HEK293 (cell line): Measurements from ENCODE around the gene COX6A2.

ENCODE experiments used
- CTCF ChIA-PET: fragments of 350-600 bp; formaldehyde crosslinking; extraction: SDS; loops from one replicate; lab custom pipeline; 2021; ENCODE audit warnings: antibody characterized with exemption; lab: Yijun Ruan, JAX
- POLR2A ChIA-PET: fragments of 300-600 bp; formaldehyde crosslinking; extraction: SDS; loops from one replicate; lab custom pipeline; 2020; ENCODE audit warnings: antibody characterized with exemption, inconsistent platforms; lab: Yijun Ruan, JAX
- H3K27ac ChIP-seq: fragments of 200-500 bp; sonication (Bioruptor generic); 2 replicates; pipeline ENCODE4 v1.5.1; 2014; ENCODE audit warnings: low read depth, low read length, control low read depth, inconsistent platforms; ENCODE audit errors: extremely low read depth
- H3K36me3 ChIP-seq, 2 experiments: fragments of 200-500 bp in 1 of 2; sonication (Bioruptor generic) in 1 of 2; 1 replicate in 1 of 2; 2 replicates in 1 of 2; pipeline ENCODE4 v1.5.1; 2014 to 2017; ENCODE audit warnings: inconsistent platforms in 2 of 2, low read length in 2 of 2; ENCODE audit not compliant: control insufficient read depth in 2 of 2, insufficient read depth in 1 of 2
- H3K4me1 ChIP-seq: fragments of 200-500 bp; sonication (Bioruptor generic); 2 replicates; pipeline ENCODE4 v1.5.1; 2014; ENCODE audit warnings: mild to moderate bottlenecking, low read length, inconsistent platforms; ENCODE audit not compliant: control insufficient read depth, insufficient read depth
- H3K4me3 ChIP-seq: 2 replicates; pipeline ENCODE4 v1.5.1; 2011; ENCODE audit warnings: low read depth, mild to moderate bottlenecking, control low read depth, low read length, moderate library complexity
- H3K9me3 ChIP-seq: fragments of 200-500 bp; sonication (Bioruptor generic); 2 replicates; pipeline ENCODE4 v1.5.1; 2014; ENCODE audit warnings: low read depth, low read length, inconsistent platforms; ENCODE audit not compliant: control insufficient read depth, insufficient read depth
- AEBP2 ChIP-seq: fragments of 450-650 bp; formaldehyde crosslinking; IDR thresholded peaks from 2 replicates; pipeline ENCODE4 v1.5.1; 2016; ENCODE audit warnings: missing biosample characterization, missing genetic modification characterization, borderline replicate concordance
- GLIS1 ChIP-seq: fragments of 450-650 bp; formaldehyde crosslinking; IDR thresholded peaks from 2 replicates; pipeline ENCODE4 v1.5.1; 2016; ENCODE audit warnings: missing biosample characterization, missing genetic modification characterization
- SP2 ChIP-seq: fragments of 450-650 bp; formaldehyde crosslinking; IDR thresholded peaks from 2 replicates; pipeline ENCODE4 v1.5.1; 2016; ENCODE audit warnings: missing biosample characterization, missing genetic modification characterization
- SP3 ChIP-seq: fragments of 450-650 bp; formaldehyde crosslinking; IDR thresholded peaks from 2 replicates; pipeline ENCODE4 v1.5.1; 2016; ENCODE audit warnings: missing biosample characterization, missing genetic modification characterization
- SP7 ChIP-seq: fragments of 450-650 bp; formaldehyde crosslinking; IDR thresholded peaks from 2 replicates; pipeline ENCODE4 v1.5.1; 2016; ENCODE audit warnings: missing biosample characterization, missing genetic modification characterization
- TRIM28 ChIP-seq: IDR thresholded peaks from 2 replicates; pipeline ENCODE4 v1.6.1; 2011; ENCODE audit warnings: low read length, control low read depth, borderline replicate concordance
- WT1 ChIP-seq: fragments of 450-650 bp; formaldehyde crosslinking; IDR thresholded peaks from 2 replicates; pipeline ENCODE4 v1.5.1; 2016; ENCODE audit warnings: missing biosample characterization, missing genetic modification characterization
- ZFHX2 ChIP-seq: fragments of 450-650 bp; formaldehyde crosslinking; conservative IDR thresholded peaks from 2 replicates; pipeline ENCODE4 v1.5.1; 2016; ENCODE audit warnings: missing biosample characterization, missing genetic modification characterization
- ZFP3 ChIP-seq: fragments of 450-650 bp; formaldehyde crosslinking; IDR thresholded peaks from 2 replicates; pipeline ENCODE4 v1.5.1; 2016; ENCODE audit warnings: low read depth, missing biosample characterization, missing genetic modification characterization
- ZFP41 ChIP-seq: fragments of 450-650 bp; formaldehyde crosslinking; IDR thresholded peaks from 2 replicates; pipeline ENCODE4 v1.5.1; 2016; ENCODE audit warnings: missing biosample characterization, missing genetic modification characterization, borderline replicate concordance
- ZNF138 ChIP-seq: fragments of 450-650 bp; formaldehyde crosslinking; IDR thresholded peaks from 2 replicates; pipeline ENCODE4 v1.5.1; 2016; ENCODE audit warnings: missing biosample characterization, missing genetic modification characterization, borderline replicate concordance
- ZNF2 ChIP-seq: fragments of 450-650 bp; formaldehyde crosslinking; IDR thresholded peaks from 2 replicates; pipeline ENCODE4 v1.5.1; 2016; ENCODE audit warnings: missing biosample characterization, missing genetic modification characterization
- ZNF214 ChIP-seq: fragments of 450-650 bp; formaldehyde crosslinking; IDR thresholded peaks from 2 replicates; pipeline ENCODE4 v1.5.1; 2017; ENCODE audit warnings: missing biosample characterization, mild to moderate bottlenecking, missing genetic modification characterization, borderline replicate concordance
- ZNF23 ChIP-seq: fragments of 450-650 bp; formaldehyde crosslinking; IDR thresholded peaks from 2 replicates; pipeline ENCODE4 v1.5.1; 2016; ENCODE audit warnings: missing biosample characterization, missing genetic modification characterization, borderline replicate concordance
- ZNF394 ChIP-seq: fragments of 450-650 bp; formaldehyde crosslinking; IDR thresholded peaks from 2 replicates; pipeline ENCODE4 v1.5.1; 2016; ENCODE audit warnings: missing biosample characterization, missing genetic modification characterization, mild to moderate bottlenecking, moderate library complexity, borderline replicate concordance
- ZNF398 ChIP-seq: fragments of 450-650 bp; formaldehyde crosslinking; IDR thresholded peaks from 2 replicates; pipeline ENCODE4 v1.5.1; 2017; ENCODE audit warnings: missing biosample characterization, missing genetic modification characterization
- ZNF549 ChIP-seq: fragments of 450-650 bp; IDR thresholded peaks from 2 replicates; pipeline ENCODE4 v1.5.1; 2018; ENCODE audit warnings: missing biosample characterization, missing genetic modification characterization, mild to moderate bottlenecking, inconsistent platforms, moderate library complexity
- ZNF555 ChIP-seq: fragments of 450-650 bp; formaldehyde crosslinking; conservative IDR thresholded peaks from 2 replicates; pipeline ENCODE4 v1.5.1; 2017; ENCODE audit warnings: missing biosample characterization, mild to moderate bottlenecking, missing genetic modification characterization, inconsistent platforms
- ZNF621 ChIP-seq: fragments of 450-650 bp; formaldehyde crosslinking; IDR thresholded peaks from 2 replicates; pipeline ENCODE4 v1.5.1; 2017; ENCODE audit warnings: missing biosample characterization, missing genetic modification characterization
- ZNF624 ChIP-seq: fragments of 450-650 bp; formaldehyde crosslinking; IDR thresholded peaks from 2 replicates; pipeline ENCODE4 v1.5.1; 2017; ENCODE audit warnings: missing biosample characterization, missing genetic modification characterization
- ZNF626 ChIP-seq: fragments of 450-650 bp; sonication (Bioruptor Pico); formaldehyde crosslinking; IDR thresholded peaks from 2 replicates; pipeline ENCODE4 v1.5.1; 2018; ENCODE audit warnings: missing biosample characterization, missing genetic modification characterization, inconsistent platforms
- ZNF707 ChIP-seq: fragments of 450-650 bp; formaldehyde crosslinking; IDR thresholded peaks from 2 replicates; pipeline ENCODE4 v1.5.1; 2016; ENCODE audit warnings: missing biosample characterization, missing genetic modification characterization
- ZSCAN16 ChIP-seq: fragments of 450-650 bp; formaldehyde crosslinking; IDR thresholded peaks from 2 replicates; pipeline ENCODE4 v1.5.1; 2016; ENCODE audit warnings: missing biosample characterization, missing genetic modification characterization
- ZSCAN30 ChIP-seq: fragments of 450-650 bp; IDR thresholded peaks from 2 replicates; pipeline ENCODE4 v1.5.1; 2018; ENCODE audit warnings: missing biosample characterization, mild to moderate bottlenecking, missing genetic modification characterization, moderate library complexity
- TF ChIP-seq, protein P1 (sequence below): fragments of 450-650 bp; formaldehyde crosslinking; IDR thresholded peaks from 2 replicates; pipeline ENCODE4 v1.5.1; 2016; ENCODE audit warnings: missing biosample characterization, missing genetic modification characterization, borderline replicate concordance

Gene COX6A2

DNA sequence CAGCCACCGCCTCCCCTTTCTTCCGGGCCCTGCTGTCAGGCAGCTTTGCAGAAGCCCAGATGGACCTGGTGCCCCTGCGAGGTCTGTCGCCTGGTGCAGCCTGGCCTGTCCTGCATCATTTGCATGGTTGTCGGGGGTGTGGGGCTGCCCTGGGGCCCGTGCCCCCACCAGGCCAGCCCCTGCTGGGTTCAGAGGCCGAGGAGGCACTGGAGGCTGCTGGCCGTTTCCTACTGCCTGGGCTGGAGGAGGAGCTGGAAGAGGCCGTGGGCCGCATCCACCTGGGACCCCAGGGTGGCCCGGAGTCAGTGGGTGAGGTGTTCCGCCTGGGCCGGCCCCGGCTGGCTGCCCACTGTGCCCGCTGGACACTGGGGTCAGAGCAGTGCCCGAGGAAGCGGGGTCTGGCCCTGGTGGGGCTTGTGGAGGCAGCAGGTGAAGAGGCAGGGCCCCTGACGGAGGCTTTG is 38.3 kb upstream of the COX6A2 start:
- peaks cover 0 to 49% of the 10 kb centered on the region in 2 experiments; a peak in 2 of 3 replicates for H3K36me3 ChIP-seq
- no peaks in the 10 kb centered on the region for H3K9me3 ChIP-seq
- CTCF ChIA-PET = no interaction called here
- H3K4me1 ChIP-seq = no peaks in the 10 kb centered on the region
- no peak overlapping the region for H3K4me3 ChIP-seq
- TF ChIP-seq ZNF555 (tag by site-specific recombination) = no peak
- TF ChIP-seq ZFP41 = no peak
- no peak for TF ChIP-seq ZNF707 (tag by site-specific recombination)
- TF ChIP-seq ZNF214 (tag by site-specific recombination) = no peak
- no peak for TF ChIP-seq ZFHX2 (tag by site-specific recombination)
- TF ChIP-seq ZNF23 (tag by site-specific recombination) = no peak
- TF ChIP-seq ZSCAN16 = no peak
- no peak for TF ChIP-seq SP3 (tag by site-specific recombination)
- no peak for TF ChIP-seq ZNF138
- TF ChIP-seq TRIM28 = no peak
- no peak for TF ChIP-seq ZNF624
- TF ChIP-seq ZNF549 (tag by site-specific recombination) = no peak
- TF ChIP-seq WT1 = no peak
- TF ChIP-seq ZNF394 (tag by site-specific recombination) = no peak
- TF ChIP-seq, all 188 proteins: peak for 0
- POLR2A ChIA-PET = no interaction called here
- no peak overlapping the region for H3K27ac ChIP-seq

DNA sequence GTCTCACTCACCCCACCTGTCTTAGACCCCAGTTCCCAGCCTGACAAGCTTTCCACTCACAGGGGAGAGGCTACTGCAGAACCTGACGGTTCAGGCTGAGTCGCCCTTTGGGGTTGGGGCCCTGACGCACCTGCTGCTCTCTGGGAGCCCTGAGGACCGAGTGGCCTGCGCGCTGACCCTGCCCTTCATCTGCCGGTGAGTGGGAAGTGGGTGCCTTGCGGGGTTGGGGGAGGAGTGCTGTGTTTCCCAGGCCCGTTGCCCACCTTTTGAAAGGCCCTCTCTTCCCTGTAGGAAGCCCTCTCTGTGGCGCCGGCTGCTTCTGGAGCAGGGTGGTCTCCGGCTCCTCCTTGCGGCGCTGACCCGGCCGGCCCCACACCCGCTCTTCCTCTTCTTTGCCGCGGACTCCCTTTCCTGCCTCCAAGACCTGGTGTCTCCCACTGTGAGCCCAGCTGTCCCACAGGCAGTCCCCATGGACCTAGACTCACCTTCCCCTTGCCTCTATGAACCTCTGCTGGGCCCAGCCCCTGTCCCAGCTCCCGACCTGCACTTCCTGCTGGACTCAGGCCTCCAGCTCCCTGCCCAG is 37.7 kb upstream of the COX6A2 start:
- peaks cover 0 to 49% of the 10 kb centered on the region in 2 experiments; a peak in 2 of 3 replicates for H3K36me3 ChIP-seq
- no peaks in the 10 kb centered on the region for H3K9me3 ChIP-seq
- H3K4me3 ChIP-seq = no peak overlapping the region
- ChIA-PET CTCF (no interaction called here), POLR2A (no interaction called here)
- no peak for TF ChIP-seq ZSCAN30
- H3K27ac ChIP-seq = no peak overlapping the region
- H3K4me1 ChIP-seq = no peaks in the 10 kb centered on the region

DNA sequence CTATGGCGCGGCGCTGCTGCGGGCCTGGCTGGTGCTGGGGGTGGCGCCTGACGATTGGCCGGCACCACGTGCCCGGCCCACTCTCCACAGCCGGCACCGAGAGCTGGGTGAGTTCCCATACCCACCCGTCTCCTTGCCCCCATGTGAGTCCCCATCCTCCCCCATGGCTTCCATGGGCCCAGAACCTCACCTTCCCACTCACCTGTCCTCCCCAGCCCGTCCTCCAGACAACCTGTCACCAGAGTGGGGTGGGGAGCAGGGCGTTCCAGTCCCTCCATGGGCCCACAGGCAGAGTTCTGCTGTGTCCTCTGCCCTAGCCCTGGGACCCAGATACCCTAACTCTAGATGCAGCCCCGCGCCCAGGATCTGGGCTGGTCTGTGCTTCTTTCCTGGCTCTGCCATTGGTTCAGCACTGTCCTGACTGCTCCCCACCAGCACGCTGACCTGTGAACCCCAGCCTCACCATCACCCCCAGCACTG is 36.7 kb upstream of the COX6A2 start:
- Histone ChIP-seq H3K9me3 (no peaks in the 10 kb centered on the region), H3K4me3 (no peak overlapping the region), H3K27ac (no peak overlapping the region), H3K36me3 (peaks cover 0 to 49% of the 10 kb centered on the region in 2 experiments; a peak in 2 of 3 replicates), H3K4me1 (no peaks in the 10 kb centered on the region)
- ChIA-PET CTCF (no interaction called here), POLR2A (no interaction called here)
- TF ChIP-seq GLIS1 (tag by site-specific recombination) (no peak), ZNF626 (tag by site-specific recombination) (no peak), SP2 (tag by site-specific recombination) (no peak), SP7 (no peak), ZFP3 (tag by site-specific recombination) (no peak), ZNF621 (no peak), AEBP2 (tag by site-specific recombination) (no peak), ZNF2 (tag by site-specific recombination) (no peak), ZNF398 (no peak)
- TF ChIP-seq, protein P1, sequence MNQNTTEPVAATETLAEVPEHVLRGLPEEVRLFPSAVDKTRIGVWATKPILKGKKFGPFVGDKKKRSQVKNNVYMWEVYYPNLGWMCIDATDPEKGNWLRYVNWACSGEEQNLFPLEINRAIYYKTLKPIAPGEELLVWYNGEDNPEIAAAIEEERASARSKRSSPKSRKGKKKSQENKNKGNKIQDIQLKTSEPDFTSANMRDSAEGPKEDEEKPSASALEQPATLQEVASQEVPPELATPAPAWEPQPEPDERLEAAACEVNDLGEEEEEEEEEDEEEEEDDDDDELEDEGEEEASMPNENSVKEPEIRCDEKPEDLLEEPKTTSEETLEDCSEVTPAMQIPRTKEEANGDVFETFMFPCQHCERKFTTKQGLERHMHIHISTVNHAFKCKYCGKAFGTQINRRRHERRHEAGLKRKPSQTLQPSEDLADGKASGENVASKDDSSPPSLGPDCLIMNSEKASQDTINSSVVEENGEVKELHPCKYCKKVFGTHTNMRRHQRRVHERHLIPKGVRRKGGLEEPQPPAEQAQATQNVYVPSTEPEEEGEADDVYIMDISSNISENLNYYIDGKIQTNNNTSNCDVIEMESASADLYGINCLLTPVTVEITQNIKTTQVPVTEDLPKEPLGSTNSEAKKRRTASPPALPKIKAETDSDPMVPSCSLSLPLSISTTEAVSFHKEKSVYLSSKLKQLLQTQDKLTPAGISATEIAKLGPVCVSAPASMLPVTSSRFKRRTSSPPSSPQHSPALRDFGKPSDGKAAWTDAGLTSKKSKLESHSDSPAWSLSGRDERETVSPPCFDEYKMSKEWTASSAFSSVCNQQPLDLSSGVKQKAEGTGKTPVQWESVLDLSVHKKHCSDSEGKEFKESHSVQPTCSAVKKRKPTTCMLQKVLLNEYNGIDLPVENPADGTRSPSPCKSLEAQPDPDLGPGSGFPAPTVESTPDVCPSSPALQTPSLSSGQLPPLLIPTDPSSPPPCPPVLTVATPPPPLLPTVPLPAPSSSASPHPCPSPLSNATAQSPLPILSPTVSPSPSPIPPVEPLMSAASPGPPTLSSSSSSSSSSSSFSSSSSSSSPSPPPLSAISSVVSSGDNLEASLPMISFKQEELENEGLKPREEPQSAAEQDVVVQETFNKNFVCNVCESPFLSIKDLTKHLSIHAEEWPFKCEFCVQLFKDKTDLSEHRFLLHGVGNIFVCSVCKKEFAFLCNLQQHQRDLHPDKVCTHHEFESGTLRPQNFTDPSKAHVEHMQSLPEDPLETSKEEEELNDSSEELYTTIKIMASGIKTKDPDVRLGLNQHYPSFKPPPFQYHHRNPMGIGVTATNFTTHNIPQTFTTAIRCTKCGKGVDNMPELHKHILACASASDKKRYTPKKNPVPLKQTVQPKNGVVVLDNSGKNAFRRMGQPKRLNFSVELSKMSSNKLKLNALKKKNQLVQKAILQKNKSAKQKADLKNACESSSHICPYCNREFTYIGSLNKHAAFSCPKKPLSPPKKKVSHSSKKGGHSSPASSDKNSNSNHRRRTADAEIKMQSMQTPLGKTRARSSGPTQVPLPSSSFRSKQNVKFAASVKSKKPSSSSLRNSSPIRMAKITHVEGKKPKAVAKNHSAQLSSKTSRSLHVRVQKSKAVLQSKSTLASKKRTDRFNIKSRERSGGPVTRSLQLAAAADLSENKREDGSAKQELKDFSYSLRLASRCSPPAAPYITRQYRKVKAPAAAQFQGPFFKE (tag by site-specific recombination) = no peak
